Measurements from ENCODE around the gene SSBP1. TPM values are rescaled to one million over a fixed set of nuclear protein-coding genes. Genes with fewer than 3 reads are reported as not detected.

The SSBP1 gene
- total RNA-seq, 2 experiments from 2014 or later = 108 to 116 TPM

DNA sequence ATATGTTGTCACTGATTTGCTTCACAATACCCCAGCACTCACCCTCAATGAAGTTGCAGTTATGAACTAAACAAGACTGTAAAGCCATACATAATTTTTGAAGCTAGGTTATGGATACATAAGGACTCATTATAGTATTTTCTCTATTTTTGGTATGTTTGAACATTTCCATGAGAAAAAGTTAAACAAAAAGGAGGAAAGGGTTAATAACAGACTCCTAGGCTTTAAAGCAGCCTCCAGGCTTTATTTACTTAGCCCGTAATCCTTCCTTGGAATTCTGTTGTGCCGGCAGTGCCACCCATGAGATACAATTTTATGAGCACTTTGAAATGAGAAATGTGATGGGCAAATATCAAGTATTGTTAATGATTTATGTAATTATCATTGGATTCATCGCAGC is 34.0 kb upstream of the SSBP1 start:
- Mint-ChIP-seq H3K4me3 (no peak overlapping the region), H3K27ac (no peak overlapping the region), H3K27me3 (no peaks in the 10 kb centered on the region), H3K36me3 (ENCODE audit: low read depth) (peaks cover 8% of the 10 kb centered on the region), H3K4me1 (ENCODE audit: low read depth) (peaks cover 29% of the 10 kb centered on the region), H3K9me3 (no peaks in the 10 kb centered on the region)
- ATAC-seq (ENCODE audit: poor library complexity) (no peak), DNase-seq (no peak)
- Histone ChIP-seq H3K27ac (ENCODE audit: low read depth in 1 of 2, low read length in 2 of 2) (no peak overlapping the region), H3K9me3 (ENCODE audit: control insufficient read depth in 1 of 2, insufficient read depth in 1 of 2, low read length in 2 of 2) (no peaks in the 10 kb centered on the region), H3K4me1 (ENCODE audit: insufficient read depth, low read length) (peaks cover 22% of the 10 kb centered on the region), H3K27me3 (ENCODE audit: control insufficient read depth in 1 of 2, insufficient read depth in 2 of 2, low read length in 2 of 2) (no peaks in the 10 kb centered on the region), H3K4me3 (ENCODE audit: low read length) (no peak overlapping the region), H3K36me3 (ENCODE audit: insufficient read depth, low read length) (no peaks in the 10 kb centered on the region)
- ChIA-PET CTCF (interaction anchor here (4.5 kb wide), 1 partner anchor 34 kb away, joined by 38 read pairs; the partner anchor contains the start of gene SSBP1), POLR2A (no interaction called here)
- intact Hi-C loops (cut with DNase I, micrococcal nuclease) = no loop called here
- TF ChIP-seq, protein P1, sequence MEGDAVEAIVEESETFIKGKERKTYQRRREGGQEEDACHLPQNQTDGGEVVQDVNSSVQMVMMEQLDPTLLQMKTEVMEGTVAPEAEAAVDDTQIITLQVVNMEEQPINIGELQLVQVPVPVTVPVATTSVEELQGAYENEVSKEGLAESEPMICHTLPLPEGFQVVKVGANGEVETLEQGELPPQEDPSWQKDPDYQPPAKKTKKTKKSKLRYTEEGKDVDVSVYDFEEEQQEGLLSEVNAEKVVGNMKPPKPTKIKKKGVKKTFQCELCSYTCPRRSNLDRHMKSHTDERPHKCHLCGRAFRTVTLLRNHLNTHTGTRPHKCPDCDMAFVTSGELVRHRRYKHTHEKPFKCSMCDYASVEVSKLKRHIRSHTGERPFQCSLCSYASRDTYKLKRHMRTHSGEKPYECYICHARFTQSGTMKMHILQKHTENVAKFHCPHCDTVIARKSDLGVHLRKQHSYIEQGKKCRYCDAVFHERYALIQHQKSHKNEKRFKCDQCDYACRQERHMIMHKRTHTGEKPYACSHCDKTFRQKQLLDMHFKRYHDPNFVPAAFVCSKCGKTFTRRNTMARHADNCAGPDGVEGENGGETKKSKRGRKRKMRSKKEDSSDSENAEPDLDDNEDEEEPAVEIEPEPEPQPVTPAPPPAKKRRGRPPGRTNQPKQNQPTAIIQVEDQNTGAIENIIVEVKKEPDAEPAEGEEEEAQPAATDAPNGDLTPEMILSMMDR (IDR thresholded peaks at IDR 0.05) = no peak

DNA sequence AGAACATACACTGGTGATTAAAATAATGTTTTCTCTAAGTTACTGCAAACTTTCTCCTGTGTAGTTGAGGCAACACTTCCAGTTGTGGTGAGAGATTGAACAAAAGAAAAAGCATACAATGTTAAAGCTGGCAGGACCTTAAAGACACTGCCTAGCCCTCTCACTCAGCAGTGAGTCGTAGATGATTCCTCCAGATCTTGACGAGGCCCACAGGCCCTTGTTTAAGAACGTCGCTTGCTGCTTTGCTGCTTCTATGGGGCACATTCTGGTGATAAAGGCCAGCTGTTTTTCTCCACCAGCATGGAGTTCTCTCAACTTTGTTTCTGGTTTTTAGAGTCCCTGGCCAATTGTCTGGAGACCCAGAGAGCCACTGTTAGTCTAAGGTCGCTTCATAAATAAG is 33.4 kb upstream of the SSBP1 start:
- H3K9me3 Mint-ChIP-seq = no peaks in the 10 kb centered on the region
- Histone ChIP-seq H3K9me3 (ENCODE audit: control insufficient read depth in 1 of 2, insufficient read depth in 1 of 2, low read length in 2 of 2) (no peaks in the 10 kb centered on the region), H3K4me3 (ENCODE audit: low read length) (no peak overlapping the region), H3K27me3 (ENCODE audit: control insufficient read depth in 1 of 2, insufficient read depth in 2 of 2, low read length in 2 of 2) (no peaks in the 10 kb centered on the region), H3K4me1 (ENCODE audit: insufficient read depth, low read length) (peaks cover 17% of the 10 kb centered on the region), H3K36me3 (ENCODE audit: insufficient read depth, low read length) (no peaks in the 10 kb centered on the region), H3K27ac (ENCODE audit: low read depth in 1 of 2, low read length in 2 of 2) (no peak overlapping the region)
- POLR2A ChIA-PET = no interaction called here
- TF ChIP-seq, protein P1 (IDR thresholded peaks at IDR 0.05) = no peak
- H3K4me3 Mint-ChIP-seq = no peak overlapping the region
- H3K36me3 Mint-ChIP-seq (ENCODE audit: low read depth) = peaks cover 8% of the 10 kb centered on the region
- H3K27me3 Mint-ChIP-seq = no peaks in the 10 kb centered on the region
- ATAC-seq (ENCODE audit: poor library complexity) = no peak
- no peak for DNase-seq
- no peak overlapping the region for H3K27ac Mint-ChIP-seq
- intact Hi-C loops (cut with DNase I, micrococcal nuclease) = no loop called here
- CTCF ChIA-PET = no interaction called here
- H3K4me1 Mint-ChIP-seq (ENCODE audit: low read depth) = peaks cover 23% of the 10 kb centered on the region

DNA sequence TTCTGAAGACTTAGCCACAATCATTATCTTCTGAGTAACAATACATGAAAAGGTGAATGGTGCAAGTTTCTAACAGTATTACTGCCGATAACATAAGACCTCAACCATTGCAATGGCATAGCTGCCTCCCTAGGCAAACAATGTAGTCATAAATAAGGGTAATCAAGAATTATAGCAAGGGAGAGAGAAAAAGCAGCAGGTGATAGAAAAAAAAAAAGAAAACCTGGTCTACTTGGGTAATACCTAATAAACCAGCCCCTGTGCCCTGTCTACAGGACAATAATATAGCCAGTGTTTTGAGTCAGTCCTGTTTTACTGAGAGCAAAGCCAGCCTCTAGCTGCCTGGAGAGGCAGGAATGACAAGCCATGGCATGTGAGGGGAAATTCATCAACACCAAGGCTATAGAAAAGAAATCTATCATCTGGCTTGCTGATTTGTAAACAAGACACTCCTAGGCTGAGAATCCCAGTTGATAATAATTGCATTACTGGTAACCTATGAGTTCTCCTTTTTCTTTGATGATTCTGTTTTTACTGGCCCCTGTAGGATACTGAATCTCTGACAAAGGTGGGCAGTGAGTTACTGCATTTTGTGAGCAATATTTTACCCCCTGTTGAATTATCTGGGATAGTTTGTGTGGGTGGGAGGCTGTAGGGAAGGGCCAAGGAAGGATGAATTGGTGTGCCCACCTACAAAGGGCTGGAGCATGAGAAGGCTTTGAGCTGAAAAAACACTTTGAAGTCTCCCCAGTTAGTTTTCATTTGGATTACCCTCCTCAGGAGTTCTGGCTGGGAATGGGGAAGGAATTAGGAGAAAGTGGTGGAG is 31.7 kb upstream of the SSBP1 start:
- DNase-seq = no peak
- TF ChIP-seq, protein P1 (IDR thresholded peaks at IDR 0.05) = no peak
- Histone ChIP-seq H3K9me3 (ENCODE audit: control insufficient read depth in 1 of 2, insufficient read depth in 1 of 2, low read length in 2 of 2) (no peaks in the 10 kb centered on the region), H3K27ac (ENCODE audit: low read depth in 1 of 2, low read length in 2 of 2) (no peak overlapping the region), H3K4me1 (ENCODE audit: insufficient read depth, low read length) (peaks cover 7% of the 10 kb centered on the region), H3K27me3 (ENCODE audit: control insufficient read depth in 1 of 2, insufficient read depth in 2 of 2, low read length in 2 of 2) (no peaks in the 10 kb centered on the region), H3K36me3 (ENCODE audit: insufficient read depth, low read length) (no peaks in the 10 kb centered on the region), H3K4me3 (ENCODE audit: low read length) (no peak overlapping the region)
- Mint-ChIP-seq H3K36me3 (ENCODE audit: low read depth) (peaks cover 1% of the 10 kb centered on the region), H3K27ac (no peak overlapping the region), H3K9me3 (no peaks in the 10 kb centered on the region), H3K4me3 (peak overlapping the region; percentile 18), H3K27me3 (no peaks in the 10 kb centered on the region), H3K4me1 (ENCODE audit: low read depth) (peaks cover 5% of the 10 kb centered on the region)
- no peak for ATAC-seq (ENCODE audit: poor library complexity)
- CTCF ChIA-PET = no interaction called here
- intact Hi-C loops (cut with DNase I, micrococcal nuclease) = no loop called here
- POLR2A ChIA-PET = no interaction called here
